Stimulated activated CD4-positive, alpha-beta T cell treated with anti-CD3 and anti-CD28 coated beads, TNF-alpha, amount 100 ng/mL, for 1 hour (primary cell): ENCODE results near the gene NBPF12.
"Not testable (repeated sequence)": the region's sequence is repeated elsewhere in the genome, so short reads cannot be mapped to it uniquely, and the experiment has no call there.

ENCODE experiments used
- DNase-seq, 3 donors: peaks; one replicate each; pipeline ENCODE4 v3.0.0-alpha.2; 2020; ENCODE audit warnings: low read depth in 3 of 3, low spot score in 1 of 3

NBPF12 gene

GRCh38 chr1:146972681-146973080 lies 34.6 kb downstream of the NBPF12 start:
- not testable (repeated sequence) for DNase-seq

DNA sequence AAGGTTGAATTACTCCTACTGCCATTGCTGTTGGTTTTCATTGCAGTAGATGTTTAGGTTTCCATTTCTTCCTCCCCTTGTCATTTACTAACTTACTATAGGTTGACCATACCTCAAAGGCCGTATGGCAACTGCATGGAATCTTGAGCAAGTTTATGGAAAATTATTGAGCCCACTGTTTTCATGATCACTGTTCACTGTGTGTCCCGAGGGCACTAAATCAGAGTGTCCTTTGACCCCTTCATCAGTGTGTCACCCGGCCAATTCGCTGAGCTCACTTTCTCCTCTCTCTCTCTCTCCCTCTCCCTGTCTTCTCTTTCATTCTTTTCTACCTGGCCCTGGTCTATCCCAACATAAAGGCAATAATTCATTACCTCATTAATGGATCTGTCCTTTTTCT lies 47.7 kb downstream of the NBPF12 start:
- not testable (repeated sequence) for DNase-seq

GRCh38 chr1:146986450-146986849 lies 48.3 kb downstream of the NBPF12 start:
- not testable (repeated sequence) for DNase-seq

DNA sequence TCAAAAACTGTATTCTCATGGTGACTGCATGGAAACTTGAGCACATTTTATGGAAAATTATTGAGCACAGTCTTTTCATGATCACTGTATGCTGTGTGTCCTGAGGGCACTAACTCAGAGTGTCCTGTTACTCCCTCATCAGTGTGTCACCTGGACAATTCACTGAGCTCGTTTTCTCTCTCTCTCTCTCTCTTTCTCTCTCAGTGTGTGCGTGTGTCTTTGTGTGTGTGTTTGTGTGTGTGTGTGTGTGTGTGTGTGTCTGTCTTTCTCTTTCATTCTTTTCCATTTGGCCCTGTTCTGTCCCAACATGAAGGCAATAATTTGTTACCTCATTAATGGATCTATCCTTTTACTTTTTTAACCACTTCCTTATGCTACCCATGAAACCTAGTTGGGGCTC lies 49.4 kb downstream of the NBPF12 start:
- DNase-seq, result not testable (repeated sequence)

- not testable (repeated sequence) for DNase-seq
Observed at GRCh38 chr1:146989455-146989854, 51.3 kb downstream of the NBPF12 start.

DNA sequence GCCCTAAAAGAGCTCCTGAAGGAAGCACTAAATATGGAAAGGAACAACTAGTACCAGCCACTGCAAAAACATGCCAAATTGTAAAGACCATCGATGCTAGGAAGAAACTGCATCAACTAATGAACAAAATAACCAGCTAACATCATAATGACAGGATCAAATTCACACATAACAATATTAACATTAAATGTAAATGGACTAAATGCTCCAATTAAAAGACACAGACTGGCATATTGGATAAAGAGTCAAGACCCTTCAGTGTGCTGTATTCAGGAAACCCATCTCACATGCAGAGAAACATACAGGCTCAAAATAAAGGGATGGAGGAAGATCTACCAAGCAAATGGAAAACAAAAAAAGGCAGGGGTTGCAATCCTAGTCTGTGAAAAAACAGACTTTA lies 70.4 kb downstream of the NBPF12 start:
- DNase-seq, result not testable (repeated sequence)

GRCh38 chr1:147026975-147027374 lies 88.9 kb downstream of the NBPF12 start:
- not testable (repeated sequence) for DNase-seq

DNA sequence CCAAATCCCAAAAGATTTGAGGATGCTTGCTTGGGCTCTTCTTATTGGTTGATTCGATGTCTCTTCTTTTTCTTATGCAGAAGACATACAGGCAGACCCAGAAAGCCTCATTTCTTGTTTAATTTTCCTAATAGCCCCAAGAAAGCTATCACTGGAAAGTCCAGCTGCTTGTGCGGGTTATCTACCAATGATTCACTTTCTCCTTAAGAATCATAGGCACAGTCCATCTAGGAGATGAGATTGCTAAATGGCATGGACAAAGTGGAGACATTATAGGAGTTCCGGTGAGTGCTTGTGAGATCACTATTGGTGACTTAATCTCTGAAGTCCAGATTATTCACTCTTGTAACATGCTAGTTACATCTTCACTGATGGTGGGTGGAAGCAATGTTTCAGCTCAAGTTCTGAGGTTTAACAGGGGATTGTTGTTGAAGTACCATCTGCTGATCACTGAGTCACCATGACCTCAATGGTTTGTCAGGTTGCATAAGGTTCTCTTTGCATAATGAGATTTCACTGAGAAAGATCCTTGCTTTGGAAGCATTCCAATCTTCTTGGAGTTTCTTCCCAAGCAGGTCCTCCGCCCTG lies 92.0 kb downstream of the NBPF12 start:
- not testable (repeated sequence) for DNase-seq

DNA sequence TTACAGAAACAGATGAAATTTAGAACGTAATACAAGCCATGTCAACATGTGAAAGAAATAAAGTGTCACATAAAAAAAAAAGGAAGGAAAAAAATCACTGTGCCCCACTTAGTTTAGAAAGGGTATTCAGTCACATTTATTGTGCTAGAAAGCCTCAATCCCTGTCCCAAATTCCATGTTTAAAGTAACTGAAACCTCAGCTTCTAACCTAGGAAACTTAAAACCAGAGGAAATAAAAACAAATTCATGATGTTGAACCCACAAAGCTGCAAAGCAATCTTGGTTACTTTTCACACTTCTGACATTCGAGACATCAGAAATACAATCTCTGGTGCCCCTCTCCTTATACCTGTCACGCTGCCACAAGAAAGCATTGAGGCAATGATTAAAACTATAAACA lies 101.8 kb downstream of the NBPF12 start:
- DNase-seq, result no peak

DNA sequence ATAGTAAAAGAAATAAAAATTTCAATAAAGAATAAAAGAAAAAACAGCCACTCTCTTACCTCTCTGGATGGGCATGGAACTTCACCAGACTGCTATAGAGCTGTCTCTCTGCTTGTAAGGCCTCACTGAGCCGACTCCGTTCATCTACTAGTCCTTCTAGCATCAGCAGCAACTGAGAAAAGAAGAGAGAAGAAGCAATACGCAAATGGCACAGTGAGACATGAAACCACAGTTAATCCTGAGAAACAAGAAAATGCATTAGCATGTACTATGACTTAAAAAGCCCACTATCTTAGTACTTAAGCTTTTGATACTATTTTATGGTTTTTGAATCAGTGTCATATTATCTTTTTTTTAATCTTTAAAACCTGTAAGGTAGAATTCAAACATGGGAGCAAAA lies 104.8 kb downstream of the NBPF12 start:
- not testable (repeated sequence) for DNase-seq

- DNase-seq, result not testable (repeated sequence)
Observed at GRCh38 chr1:147044511-147044910, 106.4 kb downstream of the NBPF12 start.
